Activated naive CD8-positive, alpha-beta T cell treated with anti-CD3 and anti-CD28 coated beads, Interleukin-2, amount 50 U/mL, for 24 hours (primary cell): Measurements from ENCODE around the gene DIS3L2.

Source experiments
- ATAC-seq: fragments of 150-1000 bp; cut with Tn5 transposase; one replicate; pipeline ENCODE4 v1.10.0; 2021
- DNase-seq: peaks from one replicate; pipeline ENCODE4 v3.0.0; 2021
- H3K27ac Mint-ChIP-seq: one replicate; pipeline ENCODE4 v1.8.0; 2021; ENCODE audit warnings: mild to moderate bottlenecking, mixed read lengths
- H3K27me3 Mint-ChIP-seq: one replicate; pipeline ENCODE4 v1.8.0; 2021; ENCODE audit warnings: mixed read lengths
- H3K36me3 Mint-ChIP-seq: one replicate; pipeline ENCODE4 v1.8.0; 2021; ENCODE audit warnings: low read depth, mixed read lengths
- H3K4me1 Mint-ChIP-seq: one replicate; pipeline ENCODE4 v1.8.0; 2021; ENCODE audit warnings: mixed read lengths
- H3K4me3 Mint-ChIP-seq: one replicate; pipeline ENCODE4 v1.8.0; 2021; ENCODE audit warnings: mild to moderate bottlenecking, moderate library complexity, mixed read lengths
- H3K9me3 Mint-ChIP-seq: one replicate; pipeline ENCODE4 v1.8.0; 2021; ENCODE audit warnings: mixed read lengths

Gene DIS3L2

GRCh38 chr2:232001073-232001472 is 39.6 kb downstream of the DIS3L2 start:
- no peak overlapping the region for H3K4me3 Mint-ChIP-seq
- peaks cover 8% of the 10 kb centered on the region for H3K36me3 Mint-ChIP-seq
- no peak for DNase-seq
- H3K27me3 Mint-ChIP-seq: no peaks in the 10 kb centered on the region
- peaks cover 17% of the 10 kb centered on the region for H3K4me1 Mint-ChIP-seq
- H3K27ac Mint-ChIP-seq: no peak overlapping the region
- no peak for ATAC-seq
- no peaks in the 10 kb centered on the region for H3K9me3 Mint-ChIP-seq

- Mint-ChIP-seq H3K4me1 (peaks cover 16% of the 10 kb centered on the region), H3K36me3 (peaks cover 20% of the 10 kb centered on the region), H3K9me3 (no peaks in the 10 kb centered on the region), H3K4me3 (no peak overlapping the region), H3K27me3 (no peaks in the 10 kb centered on the region), H3K27ac (no peak overlapping the region)
- ATAC-seq: no peak
- no peak for DNase-seq
Observed at GRCh38 chr2:232006253-232006652, 44.7 kb downstream of the DIS3L2 start.

GRCh38 chr2:232008907-232009638 is 47.6 kb downstream of the DIS3L2 start:
- Mint-ChIP-seq H3K27me3 (no peaks in the 10 kb centered on the region), H3K36me3 (peaks cover 16% of the 10 kb centered on the region), H3K4me1 (peaks cover 8% of the 10 kb centered on the region), H3K9me3 (no peaks in the 10 kb centered on the region), H3K27ac (no peak overlapping the region), H3K4me3 (no peak overlapping the region)
- ATAC-seq (no peak), DNase-seq (no peak)

DNA sequence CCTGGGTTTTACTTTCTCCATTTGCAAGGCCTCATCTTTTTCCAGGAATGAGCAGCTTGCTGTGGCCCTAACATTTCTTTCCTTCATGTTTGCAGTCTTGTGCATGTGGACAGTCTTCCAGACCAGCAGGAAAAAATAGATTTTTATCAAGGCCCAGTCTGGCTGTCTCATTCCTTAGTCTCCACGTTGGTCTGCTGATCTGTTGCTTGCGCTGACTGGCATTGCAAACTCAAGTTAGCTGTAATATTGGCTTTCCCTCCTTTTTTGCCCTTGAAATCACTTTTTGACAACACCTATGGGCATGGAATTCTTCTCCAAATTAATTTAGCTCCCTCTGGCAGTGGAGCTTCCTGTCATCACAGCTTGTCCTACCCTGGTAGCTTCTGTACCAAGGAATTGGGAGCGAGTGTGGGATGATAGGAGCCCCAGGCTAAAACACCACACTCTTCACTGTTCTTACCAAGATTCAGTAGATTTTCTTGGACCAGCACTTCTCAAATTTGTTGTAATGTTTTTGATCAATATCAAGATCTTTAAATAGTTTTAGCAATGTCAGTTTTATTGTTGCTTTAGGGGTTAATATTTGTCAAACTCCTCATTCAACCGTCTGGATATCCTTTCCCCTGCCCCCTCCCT is 48.2 kb downstream of the DIS3L2 start:
- Mint-ChIP-seq H3K9me3 (no peaks in the 10 kb centered on the region), H3K36me3 (peaks cover 19% of the 10 kb centered on the region), H3K4me3 (no peak overlapping the region), H3K27me3 (no peaks in the 10 kb centered on the region), H3K27ac (no peak overlapping the region), H3K4me1 (peaks cover 8% of the 10 kb centered on the region)
- ATAC-seq (no peak), DNase-seq (no peak)

- no peaks in the 10 kb centered on the region for H3K27me3 Mint-ChIP-seq
- H3K36me3 Mint-ChIP-seq: peaks cover 33% of the 10 kb centered on the region
- no peak overlapping the region for H3K4me3 Mint-ChIP-seq
- no peaks in the 10 kb centered on the region for H3K9me3 Mint-ChIP-seq
- no peak overlapping the region for H3K27ac Mint-ChIP-seq
- H3K4me1 Mint-ChIP-seq: peaks cover 12% of the 10 kb centered on the region
- ATAC-seq (peak; percentile 43), DNase-seq (no peak)
Observed at GRCh38 chr2:232013701-232014353, 52.3 kb downstream of the DIS3L2 start.

DNA sequence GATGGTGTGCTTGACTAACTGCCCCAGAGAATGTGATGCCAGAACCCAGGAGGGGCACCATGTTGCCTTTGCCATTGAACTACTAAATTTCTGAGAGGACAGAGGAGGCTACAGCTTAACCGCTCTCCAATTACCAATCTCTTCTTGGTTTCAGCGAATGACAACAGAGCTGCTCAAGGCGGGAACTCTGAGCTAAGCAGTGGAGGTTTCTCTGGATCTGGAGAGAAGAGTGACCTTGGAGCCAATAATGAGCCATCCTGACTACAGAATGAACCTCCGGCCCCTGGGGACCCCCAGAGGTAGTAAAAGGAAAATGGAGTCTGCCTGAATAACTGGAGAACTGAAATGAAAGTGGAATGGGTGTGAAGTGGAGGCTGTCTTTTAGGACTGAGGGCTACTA is 53.2 kb downstream of the DIS3L2 start:
- Mint-ChIP-seq H3K9me3 (no peaks in the 10 kb centered on the region), H3K27me3 (no peaks in the 10 kb centered on the region), H3K4me1 (peaks cover 9% of the 10 kb centered on the region), H3K27ac (no peak overlapping the region), H3K4me3 (no peak overlapping the region), H3K36me3 (peaks cover 29% of the 10 kb centered on the region)
- no peak for ATAC-seq
- no peak for DNase-seq

DNA sequence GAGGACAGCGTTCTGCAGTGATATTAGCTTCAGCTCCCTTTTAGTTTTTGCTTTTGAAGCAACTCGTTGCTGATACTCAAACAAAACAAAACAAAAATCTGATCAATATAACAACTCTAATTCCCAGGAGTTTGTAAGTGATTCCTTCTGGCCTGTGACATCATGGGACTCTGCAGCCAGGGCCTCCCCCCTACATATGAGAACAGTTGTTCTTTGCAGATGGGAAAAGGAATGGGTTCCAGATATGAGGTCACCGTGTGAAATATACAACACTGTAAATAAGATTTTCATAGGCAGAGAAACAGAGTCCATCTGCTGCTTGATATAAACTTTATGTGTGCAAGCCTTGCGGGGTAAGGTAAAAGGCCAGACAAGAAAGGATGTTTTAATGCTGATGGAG is 56.7 kb downstream of the DIS3L2 start:
- Mint-ChIP-seq H3K36me3 (peaks cover 29% of the 10 kb centered on the region), H3K27ac (no peak overlapping the region), H3K9me3 (no peaks in the 10 kb centered on the region), H3K4me1 (peaks cover 9% of the 10 kb centered on the region), H3K4me3 (no peak overlapping the region), H3K27me3 (no peaks in the 10 kb centered on the region)
- ATAC-seq (no peak), DNase-seq (no peak)

DNA sequence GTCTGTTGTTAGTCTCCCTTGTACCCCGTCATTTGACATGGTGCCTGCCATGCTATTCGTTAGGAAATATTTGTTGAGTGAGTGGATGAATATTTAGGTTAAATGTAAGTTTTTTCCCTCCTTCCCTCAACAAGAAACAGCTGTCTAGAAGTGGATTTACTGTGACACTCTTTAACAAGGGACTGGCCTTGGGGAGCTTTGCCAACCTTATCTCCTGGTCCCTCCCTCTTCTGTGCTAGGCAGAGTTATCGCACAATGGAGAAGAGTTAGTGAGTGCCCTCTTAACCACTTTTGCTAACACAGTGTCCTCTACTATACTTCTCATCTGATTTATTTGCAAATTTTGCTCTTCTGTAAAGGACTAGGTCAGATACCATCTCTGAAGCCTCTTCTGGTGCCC is 61.2 kb downstream of the DIS3L2 start:
- H3K27ac Mint-ChIP-seq: no peak overlapping the region
- H3K9me3 Mint-ChIP-seq: no peaks in the 10 kb centered on the region
- no peak for DNase-seq
- peaks cover 15% of the 10 kb centered on the region for H3K4me1 Mint-ChIP-seq
- ATAC-seq: no peak
- H3K4me3 Mint-ChIP-seq: no peak overlapping the region
- peaks cover 22% of the 10 kb centered on the region for H3K36me3 Mint-ChIP-seq
- H3K27me3 Mint-ChIP-seq: no peaks in the 10 kb centered on the region

GRCh38 chr2:232023426-232023825 is 61.9 kb downstream of the DIS3L2 start:
- H3K36me3 Mint-ChIP-seq: peaks cover 25% of the 10 kb centered on the region
- no peak overlapping the region for H3K4me3 Mint-ChIP-seq
- no peak overlapping the region for H3K27ac Mint-ChIP-seq
- DNase-seq: no peak
- no peaks in the 10 kb centered on the region for H3K27me3 Mint-ChIP-seq
- no peak for ATAC-seq
- H3K9me3 Mint-ChIP-seq: no peaks in the 10 kb centered on the region
- H3K4me1 Mint-ChIP-seq: peaks cover 22% of the 10 kb centered on the region

GRCh38 chr2:232024457-232024856 is 62.9 kb downstream of the DIS3L2 start:
- Mint-ChIP-seq H3K27ac (no peak overlapping the region), H3K4me1 (peaks cover 28% of the 10 kb centered on the region), H3K4me3 (no peak overlapping the region), H3K36me3 (peaks cover 33% of the 10 kb centered on the region), H3K9me3 (no peaks in the 10 kb centered on the region), H3K27me3 (no peaks in the 10 kb centered on the region)
- no peak for ATAC-seq
- DNase-seq: no peak

- Mint-ChIP-seq H3K9me3 (no peaks in the 10 kb centered on the region), H3K27me3 (no peaks in the 10 kb centered on the region), H3K4me1 (peaks cover 28% of the 10 kb centered on the region), H3K27ac (peak overlapping the region; percentile 68), H3K36me3 (peaks cover 53% of the 10 kb centered on the region), H3K4me3 (no peak overlapping the region)
- ATAC-seq (peak; percentile 99), DNase-seq (no peak)
Observed at GRCh38 chr2:232026910-232027309, 65.4 kb downstream of the DIS3L2 start.

DNA sequence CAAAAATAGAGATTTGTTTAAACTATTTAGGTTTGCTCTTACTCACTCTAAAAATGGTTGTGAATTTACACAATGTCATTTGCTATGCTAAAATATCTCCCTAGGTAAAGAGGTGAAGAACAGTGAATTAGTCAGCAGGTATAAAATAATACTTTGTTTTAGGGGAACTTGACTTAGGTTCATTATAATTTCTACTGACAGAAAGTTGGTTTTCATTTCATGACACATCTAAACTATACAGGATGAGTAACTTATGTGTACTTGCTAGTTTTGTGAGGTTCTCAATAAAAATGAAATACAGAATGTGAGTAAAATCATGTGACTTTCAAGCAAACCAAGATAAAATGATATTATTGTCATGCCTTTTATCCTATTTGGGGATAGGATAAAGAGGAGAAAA is 66.0 kb downstream of the DIS3L2 start:
- peaks cover 58% of the 10 kb centered on the region for H3K36me3 Mint-ChIP-seq
- DNase-seq: no peak
- peak overlapping the region; percentile 68 for H3K27ac Mint-ChIP-seq
- no peaks in the 10 kb centered on the region for H3K9me3 Mint-ChIP-seq
- H3K4me3 Mint-ChIP-seq: no peak overlapping the region
- H3K27me3 Mint-ChIP-seq: no peaks in the 10 kb centered on the region
- peaks cover 28% of the 10 kb centered on the region for H3K4me1 Mint-ChIP-seq
- peak; percentile 41 for ATAC-seq

DNA sequence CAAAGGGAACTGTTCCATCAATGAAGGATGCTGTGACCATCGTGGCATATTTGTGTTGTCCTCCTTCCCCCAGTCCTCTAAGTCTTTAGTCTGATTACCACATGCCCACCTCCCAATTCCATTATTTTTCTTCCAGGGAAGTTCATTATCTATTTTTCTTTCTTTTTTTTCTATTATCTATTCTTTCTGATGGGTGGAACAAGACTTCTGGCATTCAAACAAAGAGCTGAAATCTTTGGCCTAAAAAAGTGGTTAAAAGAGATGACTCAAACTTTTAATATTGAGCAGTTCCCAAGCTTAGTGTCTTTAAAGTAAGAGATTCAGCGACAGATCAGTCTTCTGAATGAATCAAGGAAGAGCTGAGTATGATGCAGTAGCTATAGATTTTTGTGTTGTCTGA is 66.6 kb downstream of the DIS3L2 start:
- no peak for ATAC-seq
- Mint-ChIP-seq H3K36me3 (peaks cover 61% of the 10 kb centered on the region), H3K4me3 (no peak overlapping the region), H3K27ac (no peak overlapping the region), H3K9me3 (no peaks in the 10 kb centered on the region), H3K27me3 (no peaks in the 10 kb centered on the region), H3K4me1 (peaks cover 29% of the 10 kb centered on the region)
- no peak for DNase-seq

DNA sequence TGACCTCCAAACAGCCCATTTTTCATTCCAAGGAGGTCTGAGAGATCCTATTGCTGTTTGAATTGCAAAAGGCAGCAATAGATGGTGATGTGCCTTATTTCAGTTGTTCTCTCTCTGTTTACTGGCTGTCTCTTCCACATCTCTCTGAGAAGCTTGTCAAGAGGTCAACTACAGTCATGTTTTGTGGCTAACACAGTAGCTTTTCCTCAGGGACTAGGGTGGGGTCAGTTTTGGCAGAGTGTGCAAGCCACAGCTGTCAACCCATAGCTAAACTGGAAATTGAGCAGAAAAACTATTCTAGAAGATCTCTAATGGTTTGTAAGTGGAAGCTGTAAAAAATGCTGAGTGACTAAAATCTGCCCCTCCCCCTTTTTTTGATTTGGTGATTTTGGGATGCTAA is 67.1 kb downstream of the DIS3L2 start:
- Mint-ChIP-seq H3K4me1 (peaks cover 32% of the 10 kb centered on the region), H3K27ac (no peak overlapping the region), H3K4me3 (no peak overlapping the region)

DNA sequence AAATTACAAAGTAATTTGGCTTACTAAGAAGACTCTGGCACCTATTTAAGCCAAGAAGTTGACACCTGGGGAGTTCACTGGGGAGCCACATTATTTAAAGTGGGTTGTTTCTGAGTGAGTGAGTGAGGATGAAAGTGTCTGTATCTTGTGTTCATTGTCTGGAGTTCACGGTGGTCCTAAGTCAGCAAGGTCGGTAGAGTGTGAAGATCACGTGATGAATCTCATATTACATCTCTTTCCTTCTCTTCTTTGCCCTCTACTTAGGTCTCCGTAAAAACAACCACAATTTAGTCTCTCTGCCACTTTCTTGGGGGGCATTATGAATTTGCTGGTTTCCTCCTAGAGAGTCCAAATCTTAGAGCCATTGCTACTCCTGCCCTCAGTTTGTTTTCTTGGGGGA is 67.8 kb downstream of the DIS3L2 start:
- DNase-seq (no peak), ATAC-seq (no peak)
- Mint-ChIP-seq H3K4me3 (no peak overlapping the region), H3K27me3 (no peaks in the 10 kb centered on the region), H3K9me3 (peaks cover 6% of the 10 kb centered on the region), H3K27ac (no peak overlapping the region), H3K36me3 (peaks cover 71% of the 10 kb centered on the region), H3K4me1 (peaks cover 32% of the 10 kb centered on the region)

More for the DNA sequence above, 67.1 kb downstream of the DIS3L2 start:
- ATAC-seq: no peak
- H3K9me3 Mint-ChIP-seq: no peaks in the 10 kb centered on the region
- no peak for DNase-seq
- peaks cover 66% of the 10 kb centered on the region for H3K36me3 Mint-ChIP-seq
- H3K27me3 Mint-ChIP-seq: no peaks in the 10 kb centered on the region
